BE2C (cell line): ENCODE results near the gene ITGA1.
"Not testable (repeated sequence)": the region's sequence is repeated elsewhere in the genome, so short reads cannot be mapped to it uniquely, and the experiment has no call there.

Source experiments
- DNase-seq: peaks from one replicate; pipeline ENCODE4 v3.0.0-alpha.2; 2020
- H3K27me3 ChIP-seq: fragments of 250-450 bp; sonication (Bioruptor Pico); 2 replicates; pipeline ENCODE4 v1.5.1; 2020; ENCODE audit warnings: mild to moderate bottlenecking
- H3K36me3 ChIP-seq: fragments of 250-450 bp; sonication (Bioruptor Pico); 2 replicates; pipeline ENCODE4 v1.5.1; 2020; ENCODE audit warnings: mild to moderate bottlenecking
- H3K4me1 ChIP-seq: fragments of 250-450 bp; sonication (Bioruptor Pico); 2 replicates; pipeline ENCODE4 v1.5.1; 2020
- H3K4me3 ChIP-seq: 2 replicates; pipeline ENCODE4 v1.5.1; 2011; ENCODE audit warnings: low read depth, low read length
- H3K9me3 ChIP-seq: fragments of 250-450 bp; sonication (Bioruptor Pico); 2 replicates; pipeline ENCODE4 v1.5.1; 2020
- CTCF ChIP-seq: IDR thresholded peaks from 2 replicates; pipeline ENCODE4 v1.5.1; 2012; ENCODE audit warnings: mild to moderate bottlenecking, low read depth, low read length

ITGA1 gene

GRCh38 chr5:52811067-52811749 lies 23.5 kb downstream of the ITGA1 start:
- Histone ChIP-seq H3K4me1 (peaks cover 9% of the 10 kb centered on the region), H3K4me3 (no peak overlapping the region), H3K36me3 (peaks cover 5% of the 10 kb centered on the region), H3K9me3 (no peaks in the 10 kb centered on the region), H3K27me3 (no peaks in the 10 kb centered on the region)
- DNase-seq = no peak
- no peak for TF ChIP-seq CTCF

GRCh38 chr5:52814352-52815148 lies 26.8 kb downstream of the ITGA1 start:
- DNase-seq = no peak
- no peak for TF ChIP-seq CTCF
- no peak overlapping the region for H3K4me3 ChIP-seq
- no peaks in the 10 kb centered on the region for H3K36me3 ChIP-seq
- peaks cover 9% of the 10 kb centered on the region for H3K4me1 ChIP-seq
- H3K9me3 ChIP-seq = no peaks in the 10 kb centered on the region
- H3K27me3 ChIP-seq = no peaks in the 10 kb centered on the region

GRCh38 chr5:52817818-52818217 lies 30.1 kb downstream of the ITGA1 start:
- no peak for TF ChIP-seq CTCF
- Histone ChIP-seq H3K4me3 (no peak overlapping the region), H3K36me3 (no peaks in the 10 kb centered on the region), H3K4me1 (peaks cover 17% of the 10 kb centered on the region), H3K9me3 (no peaks in the 10 kb centered on the region), H3K27me3 (no peaks in the 10 kb centered on the region)
- DNase-seq = no peak

GRCh38 chr5:52818360-52818759 lies 30.6 kb downstream of the ITGA1 start:
- H3K4me3 ChIP-seq = no peak overlapping the region
- H3K36me3 ChIP-seq = no peaks in the 10 kb centered on the region
- no peaks in the 10 kb centered on the region for H3K27me3 ChIP-seq
- TF ChIP-seq CTCF = no peak
- H3K9me3 ChIP-seq = no peaks in the 10 kb centered on the region
- H3K4me1 ChIP-seq = peaks cover 19% of the 10 kb centered on the region
- no peak for DNase-seq

- not testable (repeated sequence) for H3K4me3 ChIP-seq, H3K27me3 ChIP-seq, H3K36me3 ChIP-seq, DNase-seq, H3K9me3 ChIP-seq
- peaks cover 19% of the 10 kb centered on the region for H3K4me1 ChIP-seq
These were observed 31.1 kb downstream of the ITGA1 start for GRCh38 chr5:52818807-52819206.

- TF ChIP-seq CTCF = no peak
- Histone ChIP-seq H3K9me3 (no peaks in the 10 kb centered on the region), H3K27me3 (no peaks in the 10 kb centered on the region), H3K4me3 (no peak overlapping the region), H3K36me3 (no peaks in the 10 kb centered on the region), H3K4me1 (peaks cover 21% of the 10 kb centered on the region)
- no peak for DNase-seq
These were observed 34.2 kb downstream of the ITGA1 start for GRCh38 chr5:52821901-52822300.
